Lower leg skin (tissue), 3 donors: ENCODE data around the gene WDR70.

Experiments
- POLR2A ChIP-seq, 2 donors: fragments of 450-650 bp; IDR thresholded peaks; one replicate each; pipeline ENCODE4 v1.6.1; 2016 to 2017; ENCODE audit warnings: antibody characterized with exemption in 2 of 2, mild to moderate bottlenecking in 1 of 2, moderate library complexity in 1 of 2
- TF ChIP-seq, protein P1 (sequence below), 3 donors: fragments of 450-650 bp; IDR thresholded peaks; one replicate each; pipeline ENCODE4 v1.5.1; 2016; ENCODE audit warnings: antibody characterized with exemption in 3 of 3, mild to moderate bottlenecking in 3 of 3, moderate library complexity in 2 of 3

DNA sequence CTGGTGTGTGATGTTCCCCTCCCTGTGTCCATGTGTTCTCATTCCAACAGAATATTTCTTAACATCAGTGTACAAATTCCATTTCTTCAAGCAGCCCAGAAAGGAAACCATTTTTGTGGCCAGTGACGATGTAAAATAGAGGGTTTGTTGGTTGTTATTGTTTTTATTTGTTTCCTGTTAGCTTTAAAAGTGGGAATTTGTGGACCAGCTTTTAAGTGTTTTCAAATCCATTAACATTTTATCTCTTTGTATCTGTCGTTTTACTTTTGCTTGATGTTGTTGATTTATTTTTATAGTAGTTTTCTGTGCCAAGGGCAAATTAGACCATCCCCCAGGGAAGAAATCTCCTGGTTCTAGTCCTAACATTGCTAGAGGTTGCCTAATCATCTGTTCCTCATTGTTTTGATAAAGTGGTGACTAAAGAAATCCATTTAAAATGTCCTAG is 360.7 kb downstream of the WDR70 start:
- TF ChIP-seq POLR2A (IDR thresholded peaks at IDR 0.05): no peak
- TF ChIP-seq, protein P1, sequence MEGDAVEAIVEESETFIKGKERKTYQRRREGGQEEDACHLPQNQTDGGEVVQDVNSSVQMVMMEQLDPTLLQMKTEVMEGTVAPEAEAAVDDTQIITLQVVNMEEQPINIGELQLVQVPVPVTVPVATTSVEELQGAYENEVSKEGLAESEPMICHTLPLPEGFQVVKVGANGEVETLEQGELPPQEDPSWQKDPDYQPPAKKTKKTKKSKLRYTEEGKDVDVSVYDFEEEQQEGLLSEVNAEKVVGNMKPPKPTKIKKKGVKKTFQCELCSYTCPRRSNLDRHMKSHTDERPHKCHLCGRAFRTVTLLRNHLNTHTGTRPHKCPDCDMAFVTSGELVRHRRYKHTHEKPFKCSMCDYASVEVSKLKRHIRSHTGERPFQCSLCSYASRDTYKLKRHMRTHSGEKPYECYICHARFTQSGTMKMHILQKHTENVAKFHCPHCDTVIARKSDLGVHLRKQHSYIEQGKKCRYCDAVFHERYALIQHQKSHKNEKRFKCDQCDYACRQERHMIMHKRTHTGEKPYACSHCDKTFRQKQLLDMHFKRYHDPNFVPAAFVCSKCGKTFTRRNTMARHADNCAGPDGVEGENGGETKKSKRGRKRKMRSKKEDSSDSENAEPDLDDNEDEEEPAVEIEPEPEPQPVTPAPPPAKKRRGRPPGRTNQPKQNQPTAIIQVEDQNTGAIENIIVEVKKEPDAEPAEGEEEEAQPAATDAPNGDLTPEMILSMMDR (IDR thresholded peaks at IDR 0.05): no peak
